Measurements from ENCODE around the gene CENPP. TPM values are rescaled to one million over a fixed set of nuclear protein-coding genes. Genes with fewer than 3 reads are reported as not detected.
A peak's percentile ranks its signal among the peaks of the same experiment; 100 is the strongest.

The CENPP gene
- total RNA-seq, 3 donors from 2014 or later (not counting 1 experiment from before 2014, with no cell fraction given), result 10.3 to 14.5 (median 12.1) TPM

DNA sequence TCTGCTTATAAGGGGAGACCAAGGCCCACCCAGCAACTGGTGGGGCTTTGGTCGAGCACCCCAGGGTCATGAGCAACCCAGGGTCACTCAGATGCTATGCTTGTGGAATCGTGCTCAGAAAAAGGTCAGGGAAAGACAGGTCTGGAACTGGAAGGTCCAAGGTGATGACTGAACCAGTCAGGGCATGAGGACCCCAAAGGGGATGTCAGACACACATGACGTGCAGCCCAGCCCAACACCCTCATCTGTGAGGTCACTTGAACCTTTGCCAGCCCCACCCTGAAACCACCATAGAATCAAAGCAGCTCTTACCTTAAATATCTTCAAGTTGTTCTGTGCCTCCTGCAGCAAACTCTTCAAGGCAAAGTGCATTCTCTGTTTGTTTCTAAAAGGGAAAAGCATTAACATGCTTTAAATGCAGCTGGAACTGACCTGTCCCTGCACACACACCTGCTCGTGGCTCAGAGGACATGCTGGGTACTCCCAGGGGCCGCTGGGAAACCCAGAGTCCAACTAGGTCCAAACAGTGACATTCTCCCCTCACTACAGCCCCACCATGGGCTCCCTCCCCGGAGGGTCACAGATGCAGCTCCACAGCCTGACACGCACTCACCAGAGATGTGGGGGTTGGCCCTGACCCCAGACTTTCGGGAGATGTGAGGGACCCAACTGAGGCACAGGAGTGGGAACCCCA is 314.8 kb downstream of the CENPP start:
- no peak for ATAC-seq
- Mint-ChIP-seq H3K27me3 (ENCODE audit: low read depth in 2 of 2) (no peaks in the 10 kb centered on the region), H3K27ac (no peak overlapping the region), H3K4me3 (no peak overlapping the region), H3K36me3 (peaks cover 17% of the 10 kb centered on the region), H3K4me1 (peaks cover 0 to 3% of the 10 kb centered on the region in 2 donors), H3K9me3 (peaks cover 0 to 1% of the 10 kb centered on the region in 2 donors)
- no peak overlapping the region for H3K27ac ChIP-seq (ENCODE audit: low read length)
- no peak for DNase-seq
- H3K4me3 ChIP-seq (ENCODE audit: low read length), result no peak overlapping the region
- no peaks in the 10 kb centered on the region for H3K4me1 ChIP-seq (ENCODE audit: control insufficient read depth, insufficient read depth, low read length)
- H3K36me3 ChIP-seq (ENCODE audit: control insufficient read depth, insufficient read depth, low read length), result peaks cover 69% of the 10 kb centered on the region
- H3K9me3 ChIP-seq (ENCODE audit: control insufficient read depth, insufficient read depth, low read length), result no peaks in the 10 kb centered on the region
- TF ChIP-seq, protein P1, sequence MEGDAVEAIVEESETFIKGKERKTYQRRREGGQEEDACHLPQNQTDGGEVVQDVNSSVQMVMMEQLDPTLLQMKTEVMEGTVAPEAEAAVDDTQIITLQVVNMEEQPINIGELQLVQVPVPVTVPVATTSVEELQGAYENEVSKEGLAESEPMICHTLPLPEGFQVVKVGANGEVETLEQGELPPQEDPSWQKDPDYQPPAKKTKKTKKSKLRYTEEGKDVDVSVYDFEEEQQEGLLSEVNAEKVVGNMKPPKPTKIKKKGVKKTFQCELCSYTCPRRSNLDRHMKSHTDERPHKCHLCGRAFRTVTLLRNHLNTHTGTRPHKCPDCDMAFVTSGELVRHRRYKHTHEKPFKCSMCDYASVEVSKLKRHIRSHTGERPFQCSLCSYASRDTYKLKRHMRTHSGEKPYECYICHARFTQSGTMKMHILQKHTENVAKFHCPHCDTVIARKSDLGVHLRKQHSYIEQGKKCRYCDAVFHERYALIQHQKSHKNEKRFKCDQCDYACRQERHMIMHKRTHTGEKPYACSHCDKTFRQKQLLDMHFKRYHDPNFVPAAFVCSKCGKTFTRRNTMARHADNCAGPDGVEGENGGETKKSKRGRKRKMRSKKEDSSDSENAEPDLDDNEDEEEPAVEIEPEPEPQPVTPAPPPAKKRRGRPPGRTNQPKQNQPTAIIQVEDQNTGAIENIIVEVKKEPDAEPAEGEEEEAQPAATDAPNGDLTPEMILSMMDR (IDR thresholded peaks at IDR 0.05), result no peak
- WGBS (ENCODE audit: insufficient coverage), result 96% methylated on average over 8 of the region's 8 CpGs
- intact Hi-C loops (cut with micrococcal nuclease), result no loop called here
- H3K27me3 ChIP-seq (ENCODE audit: control insufficient read depth, insufficient read depth, low read length), result no peaks in the 10 kb centered on the region

DNA sequence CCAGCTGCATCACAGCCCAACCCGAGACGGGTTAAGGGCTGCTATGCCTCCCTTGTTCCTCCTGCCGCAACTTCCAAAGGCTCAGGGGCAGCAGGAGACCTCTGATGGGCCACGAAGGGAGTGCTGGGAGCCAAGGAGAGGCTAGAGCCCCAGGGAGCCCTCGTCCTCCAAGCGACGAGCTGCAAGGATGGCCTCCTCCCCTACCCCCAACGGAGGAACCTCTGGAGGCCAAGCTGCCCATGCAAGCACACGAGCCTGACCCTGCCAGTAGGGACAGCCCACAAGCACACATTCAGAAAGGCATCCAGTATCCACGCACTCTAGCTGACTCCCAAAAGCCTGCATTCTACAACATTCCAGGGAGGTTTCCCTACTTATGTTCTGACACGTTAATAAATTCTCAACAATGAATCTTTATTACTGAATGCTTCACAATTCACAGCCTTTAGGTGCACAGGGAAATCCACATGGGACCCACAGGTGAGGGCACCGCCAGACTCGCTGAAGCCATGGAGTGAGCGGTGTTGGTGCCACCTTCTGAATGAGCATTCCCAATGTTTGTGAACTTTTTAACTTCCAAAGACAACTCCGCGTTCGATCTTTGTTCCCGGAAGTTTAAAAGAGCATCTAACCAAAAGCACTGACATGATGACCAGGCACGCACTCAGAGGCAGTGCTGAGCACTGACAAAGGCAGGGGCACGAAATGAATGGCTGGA is 315.5 kb downstream of the CENPP start:
- H3K27me3 Mint-ChIP-seq (ENCODE audit: low read depth in 2 of 2), result no peaks in the 10 kb centered on the region
- Histone ChIP-seq H3K4me3 (ENCODE audit: low read length) (no peak overlapping the region), H3K9me3 (ENCODE audit: control insufficient read depth, insufficient read depth, low read length) (no peaks in the 10 kb centered on the region), H3K4me1 (ENCODE audit: control insufficient read depth, insufficient read depth, low read length) (no peaks in the 10 kb centered on the region), H3K27me3 (ENCODE audit: control insufficient read depth, insufficient read depth, low read length) (no peaks in the 10 kb centered on the region), H3K27ac (ENCODE audit: low read length) (no peak overlapping the region), H3K36me3 (ENCODE audit: control insufficient read depth, insufficient read depth, low read length) (peaks cover 71% of the 10 kb centered on the region)
- H3K4me3 Mint-ChIP-seq, result no peak overlapping the region
- intact Hi-C loops (cut with micrococcal nuclease), result no loop called here
- H3K36me3 Mint-ChIP-seq, result peaks cover 24% of the 10 kb centered on the region
- no peak for DNase-seq
- TF ChIP-seq, protein P1 (IDR thresholded peaks at IDR 0.05), result no peak
- peak overlapping the region in 1 of 2 donors; percentile 61 for H3K27ac Mint-ChIP-seq
- H3K4me1 Mint-ChIP-seq, result peaks cover 0 to 3% of the 10 kb centered on the region in 2 donors
- no peak for ATAC-seq
- 98% methylated on average over 20 of the region's 20 CpGs for WGBS (ENCODE audit: insufficient coverage)
- H3K9me3 Mint-ChIP-seq, result peaks cover 0 to 4% of the 10 kb centered on the region in 2 donors

GRCh38 chr9:92642041-92642451 is 316.3 kb downstream of the CENPP start:
- Mint-ChIP-seq H3K9me3 (peaks cover 0 to 4% of the 10 kb centered on the region in 2 donors), H3K4me3 (no peak overlapping the region), H3K36me3 (peaks cover 31% of the 10 kb centered on the region), H3K27ac (peak overlapping the region in 1 of 2 donors; percentile 61), H3K27me3 (ENCODE audit: low read depth in 2 of 2) (no peaks in the 10 kb centered on the region), H3K4me1 (peaks cover 0 to 3% of the 10 kb centered on the region in 2 donors)
- 94% methylated on average over 8 of the region's 8 CpGs for WGBS (ENCODE audit: insufficient coverage)
- intact Hi-C loops (cut with micrococcal nuclease), result no loop called here
- H3K27ac ChIP-seq (ENCODE audit: low read length), result no peak overlapping the region
- no peak overlapping the region for H3K4me3 ChIP-seq (ENCODE audit: low read length)
- H3K4me1 ChIP-seq (ENCODE audit: control insufficient read depth, insufficient read depth, low read length), result no peaks in the 10 kb centered on the region
- DNase-seq (no peak), ATAC-seq (no peak)
- H3K9me3 ChIP-seq (ENCODE audit: control insufficient read depth, insufficient read depth, low read length), result no peaks in the 10 kb centered on the region
- H3K27me3 ChIP-seq (ENCODE audit: control insufficient read depth, insufficient read depth, low read length), result no peaks in the 10 kb centered on the region
- TF ChIP-seq, protein P1 (IDR thresholded peaks at IDR 0.05), result no peak
- H3K36me3 ChIP-seq (ENCODE audit: control insufficient read depth, insufficient read depth, low read length), result peaks cover 69% of the 10 kb centered on the region

Measured in natural killer cell (primary cell).